HEK293T (cell line): ENCODE data around the gene SEC11C.

Source experiments
- BHLHE40 ChIP-seq: fragments of 450-650 bp; IDR thresholded peaks from 2 replicates; pipeline ENCODE4 v1.6.1; 2016; ENCODE audit warnings: mild to moderate bottlenecking, moderate library complexity, borderline replicate concordance
- CTBP1 ChIP-seq: fragments of 450-650 bp; IDR thresholded peaks from 2 replicates; pipeline ENCODE4 v1.6.1; 2016; ENCODE audit warnings: borderline replicate concordance
- ELF4 ChIP-seq: fragments of 450-650 bp; IDR thresholded peaks from 2 replicates; pipeline ENCODE4 v1.6.1; 2017; ENCODE audit warnings: antibody characterized with exemption
- FOXA1 ChIP-seq: fragments of 450-650 bp; IDR thresholded peaks from 2 replicates; pipeline ENCODE4 v1.6.1; 2016; ENCODE audit warnings: mild to moderate bottlenecking
- FOXK2 ChIP-seq: fragments of 450-650 bp; IDR thresholded peaks from 2 replicates; pipeline ENCODE4 v1.6.1; 2016; ENCODE audit warnings: mild to moderate bottlenecking
- FOXM1 ChIP-seq: fragments of 450-650 bp; IDR thresholded peaks from 2 replicates; pipeline ENCODE4 v1.6.1; 2017; ENCODE audit warnings: mild to moderate bottlenecking, borderline replicate concordance
- HDGF ChIP-seq: fragments of 450-650 bp; IDR thresholded peaks from 2 replicates; pipeline ENCODE4 v1.6.1; 2017; ENCODE audit warnings: antibody characterized with exemption, borderline replicate concordance
- L3MBTL2 ChIP-seq: fragments of 450-650 bp; conservative IDR thresholded peaks from 2 replicates; pipeline ENCODE4 v1.6.1; 2016; ENCODE audit warnings: mild to moderate bottlenecking
- NFRKB ChIP-seq: fragments of 450-650 bp; IDR thresholded peaks from 2 replicates; pipeline ENCODE4 v1.6.1; 2016; ENCODE audit warnings: mild to moderate bottlenecking, moderate library complexity
- PKNOX1 ChIP-seq: fragments of 450-650 bp; IDR thresholded peaks from 2 replicates; pipeline ENCODE4 v1.6.1; 2016
- SP1 ChIP-seq: fragments of 450-650 bp; IDR thresholded peaks from 2 replicates; pipeline ENCODE4 v1.6.1; 2017
- SUZ12 ChIP-seq: fragments of 450-650 bp; IDR thresholded peaks from 2 replicates; pipeline ENCODE4 v1.6.1; 2016; ENCODE audit warnings: mild to moderate bottlenecking
- TARDBP ChIP-seq: fragments of 450-650 bp; IDR thresholded peaks from 2 replicates; pipeline ENCODE4 v1.6.1; 2016

- no peak for TF ChIP-seq FOXM1
- TF ChIP-seq NFRKB: no peak
- TF ChIP-seq FOXA1: no peak
- no peak for TF ChIP-seq SUZ12
- no peak for TF ChIP-seq HDGF
- no peak for TF ChIP-seq BHLHE40
- TF ChIP-seq L3MBTL2: no peak
- TF ChIP-seq ELF4: no peak
- TF ChIP-seq SP1: no peak
- TF ChIP-seq CTBP1: no peak
- TF ChIP-seq FOXK2: no peak
- no peak for TF ChIP-seq TARDBP
- TF ChIP-seq PKNOX1: no peak
Measured at GRCh38 chr18:59189008-59189407, 49.3 kb downstream of the SEC11C start.
